Suprapubic skin (tissue), 4 donors: Measurements from ENCODE around the gene DUSP16.

Experiments used
- CTCF ChIP-seq, 2 donors: fragments of 200-600 bp in 1 of 2; fragments of 450-650 bp in 1 of 2; sonication (generic) in 1 of 2; IDR thresholded peaks; one replicate each; pipeline ENCODE4 v1.5.1; 2016 to 2019; ENCODE audit warnings: antibody characterized with exemption in 2 of 2, mild to moderate bottlenecking in 1 of 2, moderate library complexity in 1 of 2
- EP300 ChIP-seq: sonication (generic); formaldehyde crosslinking; IDR thresholded peaks from one replicate; pipeline ENCODE4 v1.6.1; 2017; ENCODE audit warnings: antibody characterized with exemption
- POLR2A ChIP-seq, 2 donors: fragments of 450-650 bp; IDR thresholded peaks; one replicate each; pipeline ENCODE4 v1.6.1; 2017; ENCODE audit warnings: antibody characterized with exemption in 2 of 2, mild to moderate bottlenecking in 2 of 2, moderate library complexity in 2 of 2
- POLR2AphosphoS5 ChIP-seq, 3 donors: sonication (generic); formaldehyde crosslinking; IDR thresholded peaks; one replicate each; pipeline ENCODE4 v1.6.1; 2017; ENCODE audit warnings: antibody characterized with exemption in 3 of 3

DNA sequence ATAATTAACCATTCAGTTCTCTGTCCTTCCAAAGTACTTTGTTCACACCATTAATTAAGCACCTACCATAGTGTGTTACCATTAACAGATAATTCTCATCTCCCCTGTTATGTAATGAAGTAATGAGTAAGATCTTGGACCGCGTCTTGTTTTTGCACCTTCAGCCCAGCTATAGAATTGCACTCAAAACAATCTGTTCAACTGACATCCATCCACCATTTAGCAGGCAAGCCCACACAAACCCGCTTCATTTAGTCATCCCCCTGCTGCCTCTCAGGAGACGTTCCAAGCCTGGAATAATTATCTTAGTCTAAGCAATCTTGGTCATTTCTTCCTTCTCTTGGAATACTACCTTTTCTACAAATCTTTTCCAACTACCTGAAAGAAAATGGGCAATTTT is 74.4 kb downstream of the DUSP16 start:
- TF ChIP-seq CTCF (IDR thresholded peaks at IDR 0.05) (no peak), POLR2AphosphoS5 (IDR thresholded peaks at IDR 0.05) (no peak), POLR2A (IDR thresholded peaks at IDR 0.05) (no peak), EP300 (no peak)
